ENCODE results near the gene TSKS. TPM values are rescaled to one million over a fixed set of nuclear protein-coding genes. Genes with fewer than 3 reads are reported as not detected.

Gene TSKS
- total RNA-seq, 1 donor from 2014 or later: not detected

- H3K9me3 ChIP-seq (ENCODE audit: low read depth): no peaks in the 10 kb centered on the region
- no peak overlapping the region for H3K27ac ChIP-seq
- H4K20me1 ChIP-seq (ENCODE audit: low read depth): peaks cover 10% of the 10 kb centered on the region
- H3K4me1 Mint-ChIP-seq: peaks cover 17% of the 10 kb centered on the region
- H3K27ac Mint-ChIP-seq: peak overlapping the region; percentile 2
- no peaks in the 10 kb centered on the region for H3K36me3 ChIP-seq
- H2AFZ ChIP-seq (replicated peaks): no peak overlapping the region
- H3K4me2 ChIP-seq: no peak overlapping the region
- H3K4me3 Mint-ChIP-seq: no peak overlapping the region
- H3K79me2 ChIP-seq (ENCODE audit: low read depth): peaks cover 44% of the 10 kb centered on the region
- H3K9ac ChIP-seq: no peak overlapping the region
- TF ChIP-seq CTCF (IDR thresholded peaks at IDR 0.05) (no peak), EZH2 (IDR thresholded peaks at IDR 0.05) (no peak), EZH2phosphoT487 (IDR thresholded peaks at IDR 0.05) (no peak)
- no peak overlapping the region for H3K4me3 ChIP-seq
- H3F3A ChIP-seq (ENCODE audit: low read depth): no peaks in the 10 kb centered on the region
- no peak for DNase-seq (ENCODE audit: low spot score)
- H3K27me3 Mint-ChIP-seq (ENCODE audit: insufficient read depth, low read depth): no peaks in the 10 kb centered on the region
- no peaks in the 10 kb centered on the region for H3K9me3 Mint-ChIP-seq
- no peaks in the 10 kb centered on the region for H3K27me3 ChIP-seq
- peaks cover 4% of the 10 kb centered on the region for H3K36me3 Mint-ChIP-seq
- H3K4me1 ChIP-seq: no peaks in the 10 kb centered on the region
These were observed 13.3 kb upstream of the TSKS start for GRCh38 chr19:49776371-49776764.

- H3K79me2 ChIP-seq (ENCODE audit: low read depth): peaks cover 49% of the 10 kb centered on the region
- no peak overlapping the region for H3K4me3 Mint-ChIP-seq
These were observed 12.8 kb upstream of the TSKS start for GRCh38 chr19:49775742-49776370.

GRCh38 chr19:49774969-49775368 lies 11.9 kb upstream of the TSKS start:
- no peak overlapping the region for H3K9ac ChIP-seq
- Mint-ChIP-seq H3K9me3 (no peaks in the 10 kb centered on the region), H3K36me3 (peaks cover 4% of the 10 kb centered on the region), H3K27ac (no peak overlapping the region), H3K27me3 (ENCODE audit: insufficient read depth, low read depth) (peaks cover 4% of the 10 kb centered on the region), H3K4me1 (peaks cover 9% of the 10 kb centered on the region), H3K4me3 (no peak overlapping the region)
- no peak for TF ChIP-seq CTCF (IDR thresholded peaks at IDR 0.05)
- TF ChIP-seq EZH2phosphoT487 (IDR thresholded peaks at IDR 0.05): no peak
- peaks cover 58% of the 10 kb centered on the region for H3K79me2 ChIP-seq (ENCODE audit: low read depth)
- H3K4me2 ChIP-seq: no peak overlapping the region
- no peaks in the 10 kb centered on the region for H3K36me3 ChIP-seq
- peaks cover 5% of the 10 kb centered on the region for H4K20me1 ChIP-seq (ENCODE audit: low read depth)
- H3K4me3 ChIP-seq: no peak overlapping the region
- H3K27ac ChIP-seq: no peak overlapping the region
- H3K27me3 ChIP-seq: no peaks in the 10 kb centered on the region
- H3K4me1 ChIP-seq: no peaks in the 10 kb centered on the region
- no peaks in the 10 kb centered on the region for H3K9me3 ChIP-seq (ENCODE audit: low read depth)
- DNase-seq (ENCODE audit: low spot score): no peak
- no peaks in the 10 kb centered on the region for H3F3A ChIP-seq (ENCODE audit: low read depth)
- no peak overlapping the region for H2AFZ ChIP-seq (replicated peaks)

More at GRCh38 chr19:49775742-49776370, 12.8 kb upstream of the TSKS start:
- Histone ChIP-seq H3K27me3 (no peaks in the 10 kb centered on the region), H3K27ac (peak overlapping the region; percentile 63), H3K4me2 (no peak overlapping the region), H3K9ac (no peak overlapping the region), H3K36me3 (no peaks in the 10 kb centered on the region), H3K4me1 (no peaks in the 10 kb centered on the region), H4K20me1 (ENCODE audit: low read depth) (peaks cover 5% of the 10 kb centered on the region), H3K9me3 (ENCODE audit: low read depth) (no peaks in the 10 kb centered on the region), H2AFZ (replicated peaks) (no peak overlapping the region), H3K4me3 (no peak overlapping the region), H3F3A (ENCODE audit: low read depth) (no peaks in the 10 kb centered on the region)
- H3K27me3 Mint-ChIP-seq (ENCODE audit: insufficient read depth, low read depth): no peaks in the 10 kb centered on the region
- H3K9me3 Mint-ChIP-seq: no peaks in the 10 kb centered on the region
- peak overlapping the region; percentile 2 for H3K27ac Mint-ChIP-seq
- DNase-seq (ENCODE audit: low spot score): no peak
- TF ChIP-seq CTCF (IDR thresholded peaks at IDR 0.05) (no peak), EZH2phosphoT487 (IDR thresholded peaks at IDR 0.05) (no peak), EZH2 (IDR thresholded peaks at IDR 0.05) (no peak)
- H3K36me3 Mint-ChIP-seq: peaks cover 4% of the 10 kb centered on the region
- peaks cover 12% of the 10 kb centered on the region for H3K4me1 Mint-ChIP-seq
